ENCODE data around the gene ADAMTS8.

ADAMTS8 gene

GRCh38 chr11:130418756-130419155 is 9.7 kb downstream of the ADAMTS8 start:
- H3K27me3 ChIP-seq (replicated peaks; ENCODE audit: insufficient read depth, low read length), result no peaks in the 10 kb centered on the region; the same call in 1 of the 2 replicates
- H3K9ac ChIP-seq (ENCODE audit: low read length), result no peak overlapping the region
- H3K79me2 ChIP-seq (ENCODE audit: low read length), result no peaks in the 10 kb centered on the region
- no peak overlapping the region for H3K27ac ChIP-seq (ENCODE audit: low read length)
- no peak overlapping the region for H3K4me3 ChIP-seq (ENCODE audit: low read length)
- H3K9me3 ChIP-seq (replicated peaks; ENCODE audit: insufficient read depth, low read length), result no peaks in the 10 kb centered on the region
- H3K4me2 ChIP-seq (ENCODE audit: low read depth, low read length), result no peak overlapping the region
- no peaks in the 10 kb centered on the region for H3K36me3 ChIP-seq (replicated peaks; ENCODE audit: insufficient read depth, low read length)
- DNase-seq, result no peak
- no peaks in the 10 kb centered on the region for H3F3A ChIP-seq (ENCODE audit: insufficient read depth, low read length)
- TF ChIP-seq EZH2phosphoT487 (IDR thresholded peaks at IDR 0.05; ENCODE audit: low read length) (no peak), EZH2 (optimal IDR thresholded peaks at IDR 0.05; ENCODE audit: low read depth, low read length) (no peak)
- TF ChIP-seq, protein P1, sequence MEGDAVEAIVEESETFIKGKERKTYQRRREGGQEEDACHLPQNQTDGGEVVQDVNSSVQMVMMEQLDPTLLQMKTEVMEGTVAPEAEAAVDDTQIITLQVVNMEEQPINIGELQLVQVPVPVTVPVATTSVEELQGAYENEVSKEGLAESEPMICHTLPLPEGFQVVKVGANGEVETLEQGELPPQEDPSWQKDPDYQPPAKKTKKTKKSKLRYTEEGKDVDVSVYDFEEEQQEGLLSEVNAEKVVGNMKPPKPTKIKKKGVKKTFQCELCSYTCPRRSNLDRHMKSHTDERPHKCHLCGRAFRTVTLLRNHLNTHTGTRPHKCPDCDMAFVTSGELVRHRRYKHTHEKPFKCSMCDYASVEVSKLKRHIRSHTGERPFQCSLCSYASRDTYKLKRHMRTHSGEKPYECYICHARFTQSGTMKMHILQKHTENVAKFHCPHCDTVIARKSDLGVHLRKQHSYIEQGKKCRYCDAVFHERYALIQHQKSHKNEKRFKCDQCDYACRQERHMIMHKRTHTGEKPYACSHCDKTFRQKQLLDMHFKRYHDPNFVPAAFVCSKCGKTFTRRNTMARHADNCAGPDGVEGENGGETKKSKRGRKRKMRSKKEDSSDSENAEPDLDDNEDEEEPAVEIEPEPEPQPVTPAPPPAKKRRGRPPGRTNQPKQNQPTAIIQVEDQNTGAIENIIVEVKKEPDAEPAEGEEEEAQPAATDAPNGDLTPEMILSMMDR (IDR thresholded peaks at IDR 0.05; ENCODE audit: low read length), result no peak
- no peaks in the 10 kb centered on the region for H3K9me2 ChIP-seq (replicated peaks; ENCODE audit: insufficient read depth, low read length)
- H2AFZ ChIP-seq (ENCODE audit: low read length), result no peak overlapping the region
- H4K20me1 ChIP-seq (ENCODE audit: insufficient read depth, low read length), result no peaks in the 10 kb centered on the region
- peaks cover 10% of the 10 kb centered on the region for H3K4me1 ChIP-seq (ENCODE audit: low read length)

- Histone ChIP-seq H3K4me1 (ENCODE audit: low read length) (peaks cover 10% of the 10 kb centered on the region), H3K27ac (ENCODE audit: low read length) (no peak overlapping the region), H3K4me2 (ENCODE audit: low read depth, low read length) (no peak overlapping the region), H3K9me3 (replicated peaks; ENCODE audit: insufficient read depth, low read length) (no peaks in the 10 kb centered on the region), H3K4me3 (ENCODE audit: low read length) (no peak overlapping the region), H3K9ac (ENCODE audit: low read length) (no peak overlapping the region), H2AFZ (ENCODE audit: low read length) (no peak overlapping the region), H3K9me2 (replicated peaks; ENCODE audit: insufficient read depth, low read length) (no peaks in the 10 kb centered on the region), H3F3A (ENCODE audit: insufficient read depth, low read length) (no peaks in the 10 kb centered on the region), H4K20me1 (ENCODE audit: insufficient read depth, low read length) (no peaks in the 10 kb centered on the region), H3K36me3 (replicated peaks; ENCODE audit: insufficient read depth, low read length) (no peaks in the 10 kb centered on the region), H3K79me2 (ENCODE audit: low read length) (no peaks in the 10 kb centered on the region), H3K27me3 (replicated peaks; ENCODE audit: insufficient read depth, low read length) (no peaks in the 10 kb centered on the region; the same call in 1 of the 2 replicates)
- TF ChIP-seq EZH2 (optimal IDR thresholded peaks at IDR 0.05; ENCODE audit: low read depth, low read length), result no peak
- TF ChIP-seq EZH2phosphoT487 (IDR thresholded peaks at IDR 0.05; ENCODE audit: low read length), result no peak
- TF ChIP-seq, protein P1 (IDR thresholded peaks at IDR 0.05; ENCODE audit: low read length), result no peak
- DNase-seq, result no peak
These were observed 10.2 kb downstream of the ADAMTS8 start for GRCh38 chr11:130418210-130418609.

- TF ChIP-seq, protein P1 (IDR thresholded peaks at IDR 0.05; ENCODE audit: low read length), result no peak
- TF ChIP-seq EZH2phosphoT487 (IDR thresholded peaks at IDR 0.05; ENCODE audit: low read length) (no peak), EZH2 (optimal IDR thresholded peaks at IDR 0.05; ENCODE audit: low read depth, low read length) (no peak)
- no peak for DNase-seq
- H3K9ac ChIP-seq (ENCODE audit: low read length), result no peak overlapping the region
- H4K20me1 ChIP-seq (ENCODE audit: insufficient read depth, low read length), result no peaks in the 10 kb centered on the region
- H3K9me2 ChIP-seq (replicated peaks; ENCODE audit: insufficient read depth, low read length), result no peaks in the 10 kb centered on the region
- no peak overlapping the region for H3K4me3 ChIP-seq (ENCODE audit: low read length)
- H3K4me2 ChIP-seq (ENCODE audit: low read depth, low read length), result no peak overlapping the region
- H3F3A ChIP-seq (ENCODE audit: insufficient read depth, low read length), result no peaks in the 10 kb centered on the region
- no peaks in the 10 kb centered on the region for H3K79me2 ChIP-seq (ENCODE audit: low read length)
- H2AFZ ChIP-seq (ENCODE audit: low read length), result no peak overlapping the region
- peaks cover 10% of the 10 kb centered on the region for H3K4me1 ChIP-seq (ENCODE audit: low read length)
- H3K27me3 ChIP-seq (replicated peaks; ENCODE audit: insufficient read depth, low read length), result no peaks in the 10 kb centered on the region; the same call in 1 of the 2 replicates
- H3K9me3 ChIP-seq (replicated peaks; ENCODE audit: insufficient read depth, low read length), result no peaks in the 10 kb centered on the region
- no peak overlapping the region for H3K27ac ChIP-seq (ENCODE audit: low read length)
- H3K36me3 ChIP-seq (replicated peaks; ENCODE audit: insufficient read depth, low read length), result no peaks in the 10 kb centered on the region
These were observed 11.5 kb downstream of the ADAMTS8 start for GRCh38 chr11:130416906-130417305.

Data from MM.1S (cell line).